GM23248 (cell line): ENCODE data around the gene KIF18B.

Source experiments
- EZH2 ChIP-seq: fragments of 200-600 bp; sonication (generic); IDR thresholded peaks from 2 replicates; pipeline ENCODE4 v1.6.1; 2018; ENCODE audit warnings: antibody characterized with exemption, mild to moderate bottlenecking; ENCODE audit not compliant: insufficient read depth, poor library complexity, severe bottlenecking
- EZH2phosphoT487 ChIP-seq: fragments of 200-600 bp; sonication (generic); IDR thresholded peaks from 2 replicates; pipeline ENCODE4 v1.6.1; 2018; ENCODE audit warnings: antibody characterized with exemption, moderate library complexity, mild to moderate bottlenecking, low read depth; ENCODE audit not compliant: insufficient read depth

DNA sequence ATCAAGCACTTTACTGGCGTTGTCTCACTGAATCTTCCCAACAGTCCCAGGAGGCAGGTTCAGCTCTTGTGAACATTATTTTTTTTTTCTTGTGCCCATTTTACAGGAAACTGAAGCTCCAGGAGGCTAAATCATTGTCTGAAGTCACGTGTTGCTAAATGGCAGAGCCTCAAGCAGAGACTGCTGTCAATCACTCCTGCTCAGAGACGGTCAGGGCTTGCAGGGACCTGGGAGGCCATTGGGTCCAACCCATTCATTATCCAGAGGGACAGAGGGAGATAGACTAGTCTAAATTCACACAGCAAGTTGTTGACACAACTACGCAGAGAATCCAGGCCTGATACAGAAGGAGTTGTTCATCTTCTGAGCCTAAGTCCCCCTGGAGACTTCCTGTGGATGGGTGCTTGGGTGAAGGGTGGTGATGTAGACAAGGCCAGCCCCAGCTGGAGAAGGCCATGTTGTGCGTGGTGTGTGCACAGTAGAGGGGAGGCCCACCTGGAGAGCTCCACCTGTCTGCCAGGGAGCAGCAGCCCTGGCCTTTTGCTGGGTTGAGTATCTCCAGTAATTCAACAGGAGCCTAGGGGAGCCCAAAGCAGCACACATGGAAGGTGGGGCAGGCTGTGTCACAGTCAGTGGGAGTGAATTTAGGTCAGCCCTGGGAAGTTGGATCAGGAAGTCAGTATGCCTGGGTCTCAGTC, 44.8 kb upstream of the KIF18B start:
- TF ChIP-seq EZH2 (no peak), EZH2phosphoT487 (no peak)
